HG02852 (cell line): ENCODE data around the gene TPSAB1.
"Not testable (repeated sequence)": the region's sequence is repeated elsewhere in the genome, so short reads cannot be mapped to it uniquely, and the experiment has no call there.

Source experiments
- ATAC-seq: cut with Tn5 transposase; IDR thresholded peaks from one replicate; pipeline ENCODE4 v1.9.1; 2021; ENCODE audit warnings: mild to moderate bottlenecking, moderate library complexity; ENCODE audit not compliant: unreplicated experiment

TPSAB1 gene

GRCh38 chr16:1245452-1246020 lies 5.0 kb downstream of the TPSAB1 start:
- ATAC-seq = no peak

GRCh38 chr16:1247903-1248537 lies 7.5 kb downstream of the TPSAB1 start:
- not testable (repeated sequence) for ATAC-seq

- not testable (repeated sequence) for ATAC-seq
These were observed 8.7 kb downstream of the TPSAB1 start for GRCh38 chr16:1249031-1249755.

GRCh38 chr16:1253701-1254364 lies 13.3 kb downstream of the TPSAB1 start:
- ATAC-seq = not testable (repeated sequence)

- not testable (repeated sequence) for ATAC-seq
These were observed 14.3 kb downstream of the TPSAB1 start for GRCh38 chr16:1254821-1255220.

GRCh38 chr16:1255276-1256122 lies 15.0 kb downstream of the TPSAB1 start, which contains the start of gene TPSD1:
TPSD1 (plus strand) TSS chr16:1256069; CDS start chr16:1256281, 212 bp downstream.
- not testable (repeated sequence) for ATAC-seq

- ATAC-seq = not testable (repeated sequence)
These were observed 15.9 kb downstream of the TPSAB1 start for GRCh38 chr16:1256296-1256873.

GRCh38 chr16:1256874-1257322 lies 16.4 kb downstream of the TPSAB1 start:
- no peak for ATAC-seq

GRCh38 chr16:1257561-1258224 lies 17.2 kb downstream of the TPSAB1 start:
- ATAC-seq = no peak

- no peak for ATAC-seq
These were observed 17.7 kb downstream of the TPSAB1 start for GRCh38 chr16:1258225-1258600.

- ATAC-seq = no peak
These were observed 18.6 kb downstream of the TPSAB1 start for GRCh38 chr16:1258906-1259759.

- no peak for ATAC-seq
These were observed 19.2 kb downstream of the TPSAB1 start for GRCh38 chr16:1259760-1260068.

- ATAC-seq = no peak
These were observed 19.7 kb downstream of the TPSAB1 start for GRCh38 chr16:1260101-1260680.

GRCh38 chr16:1261131-1261892 lies 20.8 kb downstream of the TPSAB1 start:
- no peak for ATAC-seq

- ATAC-seq = no peak
These were observed 21.8 kb downstream of the TPSAB1 start for GRCh38 chr16:1262210-1262845.

- ATAC-seq = no peak
These were observed 22.3 kb downstream of the TPSAB1 start for GRCh38 chr16:1262846-1263221.

- ATAC-seq = no peak
These were observed 23.3 kb downstream of the TPSAB1 start for GRCh38 chr16:1263591-1264344.
